Mesenchymal stem cell (in vitro differentiated cells and primary cell): ENCODE data around the gene NCS1.

Source experiments
- DNase-seq: peaks from one replicate; pipeline ENCODE4 v3.0.0-alpha.2; 2013
- H2AFZ ChIP-seq: one replicate; pipeline ENCODE4 v1.6.1; 2013; ENCODE audit warnings: low read depth, mild to moderate bottlenecking, control low read depth, inconsistent platforms, low read length, moderate library complexity
- H2AK5ac ChIP-seq: 2 replicates; pipeline ENCODE4 v1.6.1; 2013; ENCODE audit warnings: low read length, moderate library complexity, mild to moderate bottlenecking, inconsistent platforms; ENCODE audit not compliant: severe bottlenecking
- H2BK120ac ChIP-seq: one replicate; pipeline ENCODE4 v1.6.1; 2013; ENCODE audit warnings: low read depth, mild to moderate bottlenecking, inconsistent platforms, low read length, moderate library complexity
- H2BK12ac ChIP-seq, 2 experiments: one replicate each; pipeline ENCODE4 v1.6.1; 2013; ENCODE audit warnings: inconsistent platforms in 2 of 2, low read length in 2 of 2, mild to moderate bottlenecking in 2 of 2, moderate library complexity in 2 of 2, control low read depth in 1 of 2
- H2BK15ac ChIP-seq: one replicate; pipeline ENCODE4 v1.6.1; 2013; ENCODE audit warnings: mild to moderate bottlenecking, low read depth, inconsistent platforms; ENCODE audit not compliant: poor library complexity, severe bottlenecking
- H2BK5ac ChIP-seq: 2 replicates; pipeline ENCODE4 v1.6.1; 2013; ENCODE audit warnings: low read depth, mild to moderate bottlenecking, low read length, control low read depth, inconsistent platforms; ENCODE audit not compliant: poor library complexity, severe bottlenecking
- H3K14ac ChIP-seq, 2 experiments: one replicate each; pipeline ENCODE4 v1.6.1; 2013; ENCODE audit warnings: inconsistent platforms in 2 of 2, low read length in 2 of 2, control low read depth in 1 of 2, mild to moderate bottlenecking in 1 of 2, moderate library complexity in 1 of 2
- H3K18ac ChIP-seq, 2 experiments: one replicate each; pipeline ENCODE4 v1.6.1; 2013; ENCODE audit warnings: inconsistent platforms in 2 of 2, low read length in 2 of 2, control low read depth in 1 of 2, low read depth in 1 of 2, mild to moderate bottlenecking in 1 of 2
- H3K23ac ChIP-seq, 2 experiments: one replicate each; pipeline ENCODE4 v1.6.1; 2013; ENCODE audit warnings: inconsistent platforms in 2 of 2, low read length in 2 of 2, mild to moderate bottlenecking in 2 of 2, moderate library complexity in 2 of 2, control low read depth in 1 of 2
- H3K27ac ChIP-seq: 2 replicates; pipeline ENCODE4 v1.5.1; 2013; ENCODE audit warnings: mild to moderate bottlenecking, moderate library complexity, low read length, control low read depth, inconsistent platforms; ENCODE audit not compliant: poor library complexity, severe bottlenecking
- H3K27me3 ChIP-seq, 2 experiments: 2 replicates each; pipeline versions ENCODE4 v1.6.1 to v1.7.0; 2013; ENCODE audit warnings: low read length in 2 of 2, mild to moderate bottlenecking in 2 of 2, moderate library complexity in 2 of 2, control low read depth in 1 of 2, inconsistent platforms in 1 of 2; ENCODE audit not compliant: control insufficient read depth in 1 of 2, insufficient read depth in 1 of 2
- H3K36me3 ChIP-seq, 2 experiments: 2 replicates each; pipeline versions ENCODE4 v1.6.1 to v1.7.0; 2013; ENCODE audit warnings: low read length in 2 of 2, control low read depth in 1 of 2, inconsistent platforms in 1 of 2, low read depth in 1 of 2, mild to moderate bottlenecking in 1 of 2; ENCODE audit not compliant: insufficient read depth in 2 of 2, control insufficient read depth in 1 of 2
- H3K4ac ChIP-seq, 2 experiments: one replicate each; pipeline ENCODE4 v1.6.1; 2013; ENCODE audit warnings: inconsistent platforms in 2 of 2, low read length in 2 of 2, mild to moderate bottlenecking in 2 of 2, moderate library complexity in 2 of 2, control low read depth in 1 of 2, low read depth in 1 of 2
- H3K4me1 ChIP-seq: 2 replicates; pipeline ENCODE4 v1.6.1; 2013; ENCODE audit warnings: low read depth, low read length, control low read depth; ENCODE audit not compliant: control insufficient read depth, insufficient read depth
- H3K4me2 ChIP-seq: 2 replicates; pipeline ENCODE4 v1.6.1; 2013; ENCODE audit warnings: low read length, mild to moderate bottlenecking, inconsistent platforms; ENCODE audit not compliant: poor library complexity, severe bottlenecking
- H3K4me3 ChIP-seq, 2 experiments: 2 replicates each; pipeline versions ENCODE4 v1.5.1 to v1.7.0; 2013; ENCODE audit warnings: low read length in 2 of 2, mild to moderate bottlenecking in 2 of 2, control low read depth in 1 of 2, low read depth in 1 of 2; ENCODE audit not compliant: insufficient read depth in 1 of 2
- H3K79me1 ChIP-seq: replicated peaks from 2 replicates; pipeline ENCODE4 v1.6.1; 2013; ENCODE audit warnings: mild to moderate bottlenecking, control low read depth, low read length, inconsistent platforms; ENCODE audit not compliant: poor library complexity, severe bottlenecking
- H3K9ac ChIP-seq: 2 replicates; pipeline ENCODE4 v1.7.0; 2013; ENCODE audit warnings: mild to moderate bottlenecking, low read length, moderate library complexity
- H3K9me3 ChIP-seq: 2 replicates; pipeline ENCODE4 v1.7.0; 2013; ENCODE audit warnings: mild to moderate bottlenecking, low read length; ENCODE audit not compliant: control insufficient read depth
- H4K8ac ChIP-seq: one replicate; pipeline ENCODE4 v1.6.1; 2013; ENCODE audit warnings: inconsistent platforms, mild to moderate bottlenecking, low read length, moderate library complexity
- H4K91ac ChIP-seq: one replicate; pipeline ENCODE4 v1.6.1; 2013; ENCODE audit warnings: mild to moderate bottlenecking, low read length, inconsistent platforms
- WGBS: methylation state at CpG from one replicate; pipeline ENCODE4 v1.1.7; 2013; ENCODE audit warnings: mixed read lengths; 5-methylcytosine and 5-hydroxymethylcytosine counted together

Gene NCS1

GRCh38 chr9:130142641-130143040 is 29.6 kb upstream of the NCS1 start:
- no peak for DNase-seq
- Histone ChIP-seq H2BK5ac (no peak overlapping the region), H4K8ac (no peak overlapping the region), H4K91ac (no peak overlapping the region), H2BK120ac (no peak overlapping the region), H3K23ac (no peak overlapping the region), H3K9ac (no peak overlapping the region), H3K79me1 (peaks cover 1% of the 10 kb centered on the region), H2AK5ac (no peak overlapping the region), H3K4me2 (no peak overlapping the region), H2AFZ (no peak overlapping the region), H2BK12ac (peak overlapping the region in 1 of 2 experiments; percentile 17), H3K9me3 (no peaks in the 10 kb centered on the region), H3K4ac (no peak overlapping the region), H3K4me3 (no peak overlapping the region), H3K36me3 (no peaks in the 10 kb centered on the region), H2BK15ac (no peak overlapping the region), H3K27me3 (peaks cover 0 to 2% of the 10 kb centered on the region in 2 experiments), H3K4me1 (peaks cover 16% of the 10 kb centered on the region), H3K27ac (no peak overlapping the region), H3K14ac (no peak overlapping the region), H3K18ac (no peak overlapping the region)
- WGBS, result 85% methylated on average over 6 of the region's 6 CpGs

GRCh38 chr9:130143279-130143893 is 28.8 kb upstream of the NCS1 start:
- Histone ChIP-seq H2BK5ac (no peak overlapping the region), H3K14ac (no peak overlapping the region), H3K79me1 (peaks cover 1% of the 10 kb centered on the region), H3K18ac (no peak overlapping the region), H2BK12ac (no peak overlapping the region), H2BK120ac (no peak overlapping the region), H2AFZ (no peak overlapping the region), H3K23ac (no peak overlapping the region), H4K8ac (no peak overlapping the region), H3K9ac (peak overlapping the region; percentile 45), H3K9me3 (no peaks in the 10 kb centered on the region), H3K36me3 (no peaks in the 10 kb centered on the region), H3K27me3 (peaks cover 0 to 2% of the 10 kb centered on the region in 2 experiments), H3K4me2 (no peak overlapping the region), H3K27ac (no peak overlapping the region), H4K91ac (no peak overlapping the region), H2BK15ac (no peak overlapping the region), H2AK5ac (no peak overlapping the region), H3K4ac (no peak overlapping the region), H3K4me3 (no peak overlapping the region), H3K4me1 (peaks cover 14% of the 10 kb centered on the region)
- WGBS, result 90% methylated on average over 24 of the region's 24 CpGs
- no peak for DNase-seq

- Histone ChIP-seq H2BK15ac (no peak overlapping the region), H3K18ac (no peak overlapping the region), H3K4me3 (peak overlapping the region in 1 of 2 experiments; percentile 58), H3K9ac (peak overlapping the region; percentile 45), H2BK12ac (peak overlapping the region in 1 of 2 experiments; percentile 11), H3K23ac (no peak overlapping the region), H2AFZ (no peak overlapping the region), H3K9me3 (no peaks in the 10 kb centered on the region), H2AK5ac (no peak overlapping the region), H3K79me1 (peaks cover 1% of the 10 kb centered on the region), H2BK5ac (no peak overlapping the region), H2BK120ac (no peak overlapping the region), H3K4me2 (no peak overlapping the region), H4K91ac (no peak overlapping the region), H3K36me3 (no peaks in the 10 kb centered on the region), H4K8ac (no peak overlapping the region), H3K27me3 (peaks cover 0 to 2% of the 10 kb centered on the region in 2 experiments), H3K4ac (no peak overlapping the region), H3K27ac (no peak overlapping the region), H3K4me1 (peaks cover 11% of the 10 kb centered on the region), H3K14ac (no peak overlapping the region)
- peak; percentile 31 for DNase-seq
- WGBS, result 50% methylated on average over 14 of the region's 14 CpGs
Measured at GRCh38 chr9:130143958-130144366, 28.2 kb upstream of the NCS1 start.

- no peak for DNase-seq
Measured at GRCh38 chr9:130144703-130145102, 27.5 kb upstream of the NCS1 start.

More at GRCh38 chr9:130144703-130145102, 27.5 kb upstream of the NCS1 start:
- peak overlapping the region in 1 of 2 experiments; percentile 42 for H3K18ac ChIP-seq
- H3K23ac ChIP-seq, result peak overlapping the region in 1 of 2 experiments; percentile 70
- no peak overlapping the region for H3K4ac ChIP-seq
- WGBS, result 100% methylated on average over 5 of the region's 5 CpGs
- H3K79me1 ChIP-seq, result peaks cover 1% of the 10 kb centered on the region
- H3K14ac ChIP-seq, result no peak overlapping the region
- H2BK12ac ChIP-seq, result peak overlapping the region in 1 of 2 experiments; percentile 40
- H3K9me3 ChIP-seq, result no peaks in the 10 kb centered on the region
- H4K91ac ChIP-seq, result no peak overlapping the region
- H3K9ac ChIP-seq, result no peak overlapping the region
- no peak overlapping the region for H3K4me3 ChIP-seq
- no peak overlapping the region for H2AFZ ChIP-seq
- no peak overlapping the region for H2BK120ac ChIP-seq
- no peak overlapping the region for H2BK5ac ChIP-seq
- no peak overlapping the region for H3K4me2 ChIP-seq
- H3K27me3 ChIP-seq, result peaks cover 0 to 2% of the 10 kb centered on the region in 2 experiments
- H2AK5ac ChIP-seq, result no peak overlapping the region
- H3K27ac ChIP-seq, result no peak overlapping the region
- no peak overlapping the region for H2BK15ac ChIP-seq
- peaks cover 8% of the 10 kb centered on the region for H3K4me1 ChIP-seq
- H3K36me3 ChIP-seq, result no peaks in the 10 kb centered on the region
- H4K8ac ChIP-seq, result no peak overlapping the region
